Lung (tissue), 12 donors: ENCODE results near the gene TBX5. TPM values are rescaled to one million over a fixed set of nuclear protein-coding genes. Genes with fewer than 3 reads are reported as not detected.
A peak's percentile ranks its signal among the peaks of the same experiment; 100 is the strongest.

Experiments
- ATAC-seq: fragments of 200-7000 bp; cut with Tn5 transposase; one replicate; pipeline ENCODE4 v1.9.1; 2020; ENCODE audit warnings: moderate number of reproducible peaks; ENCODE audit not compliant: insufficient read depth, low FRiP score
- DNase-seq, 3 donors: peaks; one replicate each; pipeline ENCODE4 v3.0.0-alpha.2; 2013 to 2017
- H3K27ac ChIP-seq, 2 donors: one replicate each; pipeline ENCODE4 v1.5.1; 2013; ENCODE audit warnings: mild to moderate bottlenecking in 2 of 2, moderate library complexity in 2 of 2, control low read depth in 1 of 2, inconsistent platforms in 1 of 2, low read depth in 1 of 2, low read length in 1 of 2
- H3K27me3 ChIP-seq, 3 donors: one replicate each; pipeline ENCODE4 v1.5.1; 2013; ENCODE audit warnings: low read length in 2 of 3; ENCODE audit not compliant: control insufficient read depth in 3 of 3, insufficient read depth in 3 of 3
- H3K36me3 ChIP-seq, 4 donors: one replicate each; pipeline ENCODE4 v1.5.1; 2013; ENCODE audit warnings: low read length in 4 of 4, mild to moderate bottlenecking in 1 of 4, moderate library complexity in 1 of 4; ENCODE audit not compliant: control insufficient read depth in 4 of 4, insufficient read depth in 4 of 4
- H3K4me1 ChIP-seq, 5 donors: one replicate each; pipeline ENCODE4 v1.5.1; 2013; ENCODE audit warnings: low read length in 5 of 5, mild to moderate bottlenecking in 2 of 5, moderate library complexity in 1 of 5; ENCODE audit not compliant: control insufficient read depth in 5 of 5, insufficient read depth in 5 of 5
- H3K4me3 ChIP-seq: one replicate; pipeline ENCODE4 v1.5.1; 2013; ENCODE audit warnings: mild to moderate bottlenecking, control low read depth, moderate library complexity
- H3K9ac ChIP-seq, 2 donors: one replicate each; pipeline ENCODE4 v1.5.1; 2013; ENCODE audit warnings: low read length in 2 of 2, control low read depth in 1 of 2; ENCODE audit not compliant: insufficient read depth in 1 of 2
- H3K9me3 ChIP-seq, 4 donors: one replicate each; pipeline ENCODE4 v1.5.1; 2013; ENCODE audit warnings: low read length in 3 of 4, mild to moderate bottlenecking in 1 of 4, moderate library complexity in 1 of 4; ENCODE audit not compliant: control insufficient read depth in 4 of 4, insufficient read depth in 3 of 4
- WGBS, 2 donors: extraction: QIAGEN DNeasy Blood & Tissue Kit; methylation state at CpG; one replicate each; pipeline ENCODE4 v1.1.7; 2013; 5-methylcytosine and 5-hydroxymethylcytosine counted together
- polyA plus RNA-seq, 2 donors: library from polyadenylated mRNA; stranded (reverse); fragments of 200-250 nt; gene quantifications; one replicate each; pipeline ENCODE4 v1.2.1, GENCODE V29; 2013
- total RNA-seq, 2 donors: library from RNA; depleted of rRNA in 1 of 2; stranded (reverse); fragments of >200 nt in 1 of 2; gene quantifications; one replicate each; pipeline ENCODE4 v1.2.1, GENCODE V29; 2014 to 2021
- TF ChIP-seq, protein P1 (sequence below): IDR thresholded peaks from 2 replicates; pipeline ENCODE4 v1.5.1; 2012; ENCODE audit warnings: mild to moderate bottlenecking; ENCODE audit errors: control extremely low read depth, extremely low read depth
- donor health status: control.
- donor health status: control.
- donor health status: Bipolar disorder and iron deficiency.
- donor health status: healthy.
- donor health status: DM: yes; HTN: yes; CAD: no.

The TBX5 gene
- total and polyA plus RNA-seq, 4 donors = 5.6 to 39.7 (median 13.9) TPM

DNA sequence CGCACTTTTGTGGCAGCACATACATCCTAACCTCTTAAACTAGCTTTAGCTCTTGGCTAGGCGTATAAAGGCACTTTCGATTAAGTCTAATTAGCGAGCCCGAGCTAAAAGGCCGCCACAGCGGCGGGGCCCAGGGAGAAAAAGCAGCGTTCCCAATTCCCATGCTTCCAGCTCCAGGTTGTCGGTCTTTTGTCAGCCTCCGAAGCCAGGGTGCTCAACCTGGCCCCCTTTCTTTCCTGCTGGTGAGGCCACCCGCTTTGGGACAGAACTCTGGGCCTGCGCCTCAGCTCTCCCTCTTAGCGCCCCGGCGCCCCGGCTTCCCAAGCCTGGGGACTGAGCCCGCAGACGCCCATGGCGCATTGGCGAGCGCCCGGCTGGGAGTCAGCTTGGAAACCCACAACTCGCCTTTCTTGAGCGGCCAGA is 33.3 kb upstream of the TBX5 start:
- H3K4me1 ChIP-seq = peaks cover 0 to 84% (median 23%) of the 10 kb centered on the region in 5 donors
- no peak overlapping the region for H3K4me3 ChIP-seq
- ATAC-seq (no peak), DNase-seq (peak; percentile 53 to 76 (median 76))
- H3K9ac ChIP-seq = peak overlapping the region in 1 of 2 donors; percentile 95
- 14 to 24% methylated on average over 24 to 25 of the region's 25 CpGs for WGBS, 2 donors
- H3K9me3 ChIP-seq = peaks cover 0 to 6% (median 0%) of the 10 kb centered on the region in 4 donors
- H3K27ac ChIP-seq = no peak overlapping the region
- H3K36me3 ChIP-seq = no peaks in the 10 kb centered on the region
- H3K27me3 ChIP-seq = peaks cover 7 to 53% (median 18%) of the 10 kb centered on the region in 3 donors
- TF ChIP-seq, protein P1, sequence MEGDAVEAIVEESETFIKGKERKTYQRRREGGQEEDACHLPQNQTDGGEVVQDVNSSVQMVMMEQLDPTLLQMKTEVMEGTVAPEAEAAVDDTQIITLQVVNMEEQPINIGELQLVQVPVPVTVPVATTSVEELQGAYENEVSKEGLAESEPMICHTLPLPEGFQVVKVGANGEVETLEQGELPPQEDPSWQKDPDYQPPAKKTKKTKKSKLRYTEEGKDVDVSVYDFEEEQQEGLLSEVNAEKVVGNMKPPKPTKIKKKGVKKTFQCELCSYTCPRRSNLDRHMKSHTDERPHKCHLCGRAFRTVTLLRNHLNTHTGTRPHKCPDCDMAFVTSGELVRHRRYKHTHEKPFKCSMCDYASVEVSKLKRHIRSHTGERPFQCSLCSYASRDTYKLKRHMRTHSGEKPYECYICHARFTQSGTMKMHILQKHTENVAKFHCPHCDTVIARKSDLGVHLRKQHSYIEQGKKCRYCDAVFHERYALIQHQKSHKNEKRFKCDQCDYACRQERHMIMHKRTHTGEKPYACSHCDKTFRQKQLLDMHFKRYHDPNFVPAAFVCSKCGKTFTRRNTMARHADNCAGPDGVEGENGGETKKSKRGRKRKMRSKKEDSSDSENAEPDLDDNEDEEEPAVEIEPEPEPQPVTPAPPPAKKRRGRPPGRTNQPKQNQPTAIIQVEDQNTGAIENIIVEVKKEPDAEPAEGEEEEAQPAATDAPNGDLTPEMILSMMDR = no peak

DNA sequence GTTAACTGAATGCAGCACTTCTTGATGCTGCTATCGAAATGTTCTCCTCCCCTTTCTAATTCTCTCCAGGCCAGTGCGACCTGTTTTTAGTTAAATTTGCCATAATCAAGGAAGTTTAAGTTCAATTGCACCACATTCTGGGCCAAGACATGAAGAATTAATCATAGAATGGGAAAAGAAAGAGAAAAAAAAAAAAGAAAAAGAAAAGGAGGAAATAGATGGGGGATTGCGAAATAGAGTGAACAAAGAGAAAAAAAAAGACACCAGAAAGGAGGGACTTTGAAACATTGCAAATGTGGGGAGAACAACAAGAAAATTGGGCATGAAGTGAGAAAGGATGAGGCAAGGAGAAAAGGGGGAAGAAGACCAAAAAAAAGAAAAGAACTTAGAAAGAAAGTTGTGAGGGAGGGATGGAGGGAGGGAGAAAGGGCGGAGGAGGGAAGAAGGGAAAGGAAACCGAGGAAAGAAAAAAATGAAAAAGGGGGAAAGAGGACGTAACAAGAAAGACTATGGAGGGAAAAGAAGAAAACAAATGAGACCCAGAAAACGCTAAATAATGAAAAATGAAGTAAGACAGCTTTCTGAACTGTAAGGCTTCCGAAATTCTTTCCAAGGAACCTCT is 32.8 kb upstream of the TBX5 start:
- peaks cover 0 to 82% (median 23%) of the 10 kb centered on the region in 5 donors for H3K4me1 ChIP-seq
- no peaks in the 10 kb centered on the region for H3K36me3 ChIP-seq
- WGBS, 2 donors = 17 to 24% methylated on average over 8 of the region's 8 CpGs
- peaks cover 5 to 50% (median 18%) of the 10 kb centered on the region in 3 donors for H3K27me3 ChIP-seq
- ATAC-seq = no peak
- TF ChIP-seq, protein P1 = no peak
- peaks cover 0 to 6% (median 0%) of the 10 kb centered on the region in 4 donors for H3K9me3 ChIP-seq
- H3K4me3 ChIP-seq = no peak overlapping the region
- no peak overlapping the region for H3K27ac ChIP-seq
- peak overlapping the region in 1 of 2 donors; percentile 95 for H3K9ac ChIP-seq
- DNase-seq = peak in 2 of 3 donors; percentile 83 to 85

DNA sequence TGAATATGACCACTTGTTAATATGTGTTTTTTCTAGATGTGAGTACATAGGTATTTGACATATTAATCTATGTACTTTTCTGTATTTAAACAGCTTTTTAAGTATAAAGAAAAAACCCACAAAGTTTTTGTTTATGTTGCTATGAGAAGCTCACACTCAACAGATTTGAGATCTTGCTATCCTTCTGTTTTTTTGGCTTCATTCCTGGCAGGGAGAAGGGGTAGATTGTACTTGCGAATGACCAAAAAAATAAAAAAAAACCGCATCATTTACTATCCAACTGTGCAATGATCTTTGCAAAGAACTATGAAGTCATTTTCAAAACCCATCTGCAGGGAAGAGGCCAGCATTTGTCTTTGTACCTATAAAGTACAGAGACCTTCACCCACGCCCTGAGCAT is 28.4 kb upstream of the TBX5 start:
- H3K4me3 ChIP-seq = no peak overlapping the region
- peaks cover 0 to 4% (median 0%) of the 10 kb centered on the region in 4 donors for H3K9me3 ChIP-seq
- no peak for ATAC-seq
- H3K36me3 ChIP-seq = no peaks in the 10 kb centered on the region
- H3K27ac ChIP-seq = no peak overlapping the region
- DNase-seq = peak in 2 of 3 donors; percentile 87 to 89
- TF ChIP-seq, protein P1 = no peak
- peaks cover 0 to 66% (median 17%) of the 10 kb centered on the region in 5 donors for H3K4me1 ChIP-seq
- WGBS, 2 donors = 56 to 74% methylated on average over 3 of the region's 3 CpGs
- H3K9ac ChIP-seq = no peak overlapping the region
- H3K27me3 ChIP-seq = peaks cover 0 to 14% (median 3%) of the 10 kb centered on the region in 3 donors
